ENCODE measurements around the gene SYT10. TPM values are rescaled to one million over a fixed set of nuclear protein-coding genes. Genes with fewer than 3 reads are reported as not detected.
"Not testable (repeated sequence)": the region's sequence is repeated elsewhere in the genome, so short reads cannot be mapped to it uniquely, and the experiment has no call there.

SYT10 gene
- total RNA-seq, 1 donor from 2014 or later: 1.1 TPM

- Mint-ChIP-seq H3K27me3 (no peaks in the 10 kb centered on the region), H3K9me3 (ENCODE audit: low read depth) (no peaks in the 10 kb centered on the region), H3K27ac (no peak overlapping the region), H3K4me3 (ENCODE audit: low read depth) (no peak overlapping the region), H3K4me1 (ENCODE audit: low read depth) (no peaks in the 10 kb centered on the region), H3K36me3 (ENCODE audit: insufficient read depth) (no peaks in the 10 kb centered on the region)
- TF ChIP-seq CTCF (IDR thresholded peaks at IDR 0.05; ENCODE audit: unreplicated experiment): no peak
- no peak for DNase-seq (ENCODE audit: low spot score, unreplicated experiment)
Observed at GRCh38 chr12:33429468-33429867, 10.2 kb downstream of the SYT10 start.

GRCh38 chr12:33427071-33427470 lies 12.5 kb downstream of the SYT10 start:
- peak; percentile 51 for TF ChIP-seq CTCF (IDR thresholded peaks at IDR 0.05; ENCODE audit: unreplicated experiment)
- no peak for DNase-seq (ENCODE audit: low spot score, unreplicated experiment)
- Mint-ChIP-seq H3K4me3 (ENCODE audit: low read depth) (no peak overlapping the region), H3K27ac (no peak overlapping the region), H3K27me3 (no peaks in the 10 kb centered on the region), H3K4me1 (ENCODE audit: low read depth) (no peaks in the 10 kb centered on the region), H3K36me3 (ENCODE audit: insufficient read depth) (no peaks in the 10 kb centered on the region), H3K9me3 (ENCODE audit: low read depth) (no peaks in the 10 kb centered on the region)

- no peak overlapping the region for H3K27ac Mint-ChIP-seq
- H3K4me1 Mint-ChIP-seq (ENCODE audit: low read depth): no peaks in the 10 kb centered on the region
- no peaks in the 10 kb centered on the region for H3K9me3 Mint-ChIP-seq (ENCODE audit: low read depth)
Observed at GRCh38 chr12:33423706-33424105, 15.9 kb downstream of the SYT10 start.

GRCh38 chr12:33412410-33412809 lies 27.2 kb downstream of the SYT10 start:
- not testable (repeated sequence) for H3K36me3 Mint-ChIP-seq (ENCODE audit: insufficient read depth); H3K9me3 Mint-ChIP-seq (ENCODE audit: low read depth); H3K27ac Mint-ChIP-seq; DNase-seq (ENCODE audit: low spot score, unreplicated experiment); H3K27me3 Mint-ChIP-seq; H3K4me1 Mint-ChIP-seq (ENCODE audit: low read depth); H3K4me3 Mint-ChIP-seq (ENCODE audit: low read depth)

More at GRCh38 chr12:33423706-33424105, 15.9 kb downstream of the SYT10 start:
- no peak for DNase-seq (ENCODE audit: low spot score, unreplicated experiment)
- H3K4me3 Mint-ChIP-seq (ENCODE audit: low read depth): no peak overlapping the region
- no peaks in the 10 kb centered on the region for H3K36me3 Mint-ChIP-seq (ENCODE audit: insufficient read depth)
- no peak for TF ChIP-seq CTCF (IDR thresholded peaks at IDR 0.05; ENCODE audit: unreplicated experiment)
- no peaks in the 10 kb centered on the region for H3K27me3 Mint-ChIP-seq

- H3K4me1 Mint-ChIP-seq (ENCODE audit: low read depth): peaks cover 2% of the 10 kb centered on the region
- no peak overlapping the region for H3K27ac Mint-ChIP-seq
- no peak for TF ChIP-seq CTCF (IDR thresholded peaks at IDR 0.05; ENCODE audit: unreplicated experiment)
- no peaks in the 10 kb centered on the region for H3K36me3 Mint-ChIP-seq (ENCODE audit: insufficient read depth)
- no peak overlapping the region for H3K4me3 Mint-ChIP-seq (ENCODE audit: low read depth)
- no peaks in the 10 kb centered on the region for H3K27me3 Mint-ChIP-seq
- DNase-seq (ENCODE audit: low spot score, unreplicated experiment): no peak
- H3K9me3 Mint-ChIP-seq (ENCODE audit: low read depth): no peaks in the 10 kb centered on the region
Observed at GRCh38 chr12:33383503-33383902, 56.1 kb downstream of the SYT10 start.

GRCh38 chr12:33376153-33376552 lies 63.5 kb downstream of the SYT10 start:
- Mint-ChIP-seq H3K36me3 (ENCODE audit: insufficient read depth) (no peaks in the 10 kb centered on the region), H3K9me3 (ENCODE audit: low read depth) (no peaks in the 10 kb centered on the region), H3K27me3 (no peaks in the 10 kb centered on the region), H3K4me1 (ENCODE audit: low read depth) (no peaks in the 10 kb centered on the region), H3K4me3 (ENCODE audit: low read depth) (no peak overlapping the region), H3K27ac (no peak overlapping the region)
- DNase-seq (ENCODE audit: low spot score, unreplicated experiment): no peak
- no peak for TF ChIP-seq CTCF (IDR thresholded peaks at IDR 0.05; ENCODE audit: unreplicated experiment)
